Astrocyte (in vitro differentiated cells and primary cell): ENCODE data around the gene CLEC18C.
"Not testable (repeated sequence)": the region's sequence is repeated elsewhere in the genome, so short reads cannot be mapped to it uniquely, and the experiment has no call there.

Experiments
- EZH2 ChIP-seq: IDR thresholded peaks from 2 replicates; pipeline ENCODE4 v1.6.1; 2012; ENCODE audit warnings: mild to moderate bottlenecking, low read length, inconsistent platforms; ENCODE audit not compliant: insufficient read depth
- TF ChIP-seq, protein P1 (sequence below): IDR thresholded peaks from 2 replicates; pipeline ENCODE4 v1.5.1; 2011; ENCODE audit warnings: low read depth, mild to moderate bottlenecking, inconsistent platforms, low read length, moderate library complexity; ENCODE audit not compliant: insufficient read depth

- TF ChIP-seq, protein P1, sequence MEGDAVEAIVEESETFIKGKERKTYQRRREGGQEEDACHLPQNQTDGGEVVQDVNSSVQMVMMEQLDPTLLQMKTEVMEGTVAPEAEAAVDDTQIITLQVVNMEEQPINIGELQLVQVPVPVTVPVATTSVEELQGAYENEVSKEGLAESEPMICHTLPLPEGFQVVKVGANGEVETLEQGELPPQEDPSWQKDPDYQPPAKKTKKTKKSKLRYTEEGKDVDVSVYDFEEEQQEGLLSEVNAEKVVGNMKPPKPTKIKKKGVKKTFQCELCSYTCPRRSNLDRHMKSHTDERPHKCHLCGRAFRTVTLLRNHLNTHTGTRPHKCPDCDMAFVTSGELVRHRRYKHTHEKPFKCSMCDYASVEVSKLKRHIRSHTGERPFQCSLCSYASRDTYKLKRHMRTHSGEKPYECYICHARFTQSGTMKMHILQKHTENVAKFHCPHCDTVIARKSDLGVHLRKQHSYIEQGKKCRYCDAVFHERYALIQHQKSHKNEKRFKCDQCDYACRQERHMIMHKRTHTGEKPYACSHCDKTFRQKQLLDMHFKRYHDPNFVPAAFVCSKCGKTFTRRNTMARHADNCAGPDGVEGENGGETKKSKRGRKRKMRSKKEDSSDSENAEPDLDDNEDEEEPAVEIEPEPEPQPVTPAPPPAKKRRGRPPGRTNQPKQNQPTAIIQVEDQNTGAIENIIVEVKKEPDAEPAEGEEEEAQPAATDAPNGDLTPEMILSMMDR = not testable (repeated sequence)
- TF ChIP-seq EZH2 = not testable (repeated sequence)
These were observed 30.4 kb downstream of the CLEC18C start for GRCh38 chr16:70204010-70204409.
